BLaER1 treated with 17β-estradiol and CSF1 and Interleukin-3, amounts not matched to agents 10 nM and 100 nM (cell line): ENCODE results near the gene SDE2.
"Not testable (repeated sequence)": the region's sequence is repeated elsewhere in the genome, so short reads cannot be mapped to it uniquely, and the experiment has no call there.

Experiments used
- H3K27ac ChIP-seq, 11 experiments: shearing (Covaris generic); formaldehyde crosslinking; 2 replicates each; pipeline ENCODE4 v1.8.1; 2022
- H3K27me3 ChIP-seq, 11 experiments: shearing (Covaris generic); formaldehyde crosslinking; 2 replicates each; pipeline ENCODE4 v1.8.1; 2022
- H3K36me3 ChIP-seq, 11 experiments: shearing (Covaris generic); formaldehyde crosslinking; 2 replicates each; pipeline ENCODE4 v1.8.1; 2022
- H3K4me1 ChIP-seq, 10 experiments: shearing (Covaris generic); formaldehyde crosslinking; 2 replicates each; pipeline ENCODE4 v1.8.1; 2022
- H3K4me2 ChIP-seq, 11 experiments: shearing (Covaris generic); formaldehyde crosslinking; 2 replicates each; pipeline ENCODE4 v1.8.1; 2022
- H3K4me3 ChIP-seq, 10 experiments: shearing (Covaris generic); formaldehyde crosslinking; 2 replicates each; pipeline ENCODE4 v1.8.1; 2022
- H3K9ac ChIP-seq, 11 experiments: shearing (Covaris generic); formaldehyde crosslinking; 2 replicates each; pipeline ENCODE4 v1.8.1; 2022
- H3K9me3 ChIP-seq, 11 experiments: shearing (Covaris generic); formaldehyde crosslinking; replicated peaks in 1 of 11; 2 replicates each; pipeline ENCODE4 v1.8.1; 2022
- H4K20me1 ChIP-seq, 11 experiments: shearing (Covaris generic); formaldehyde crosslinking; 2 replicates each; pipeline ENCODE4 v1.8.1; 2022
- Cebpa-rat ChIP-seq, 11 experiments: shearing (Covaris generic); IDR thresholded peaks; 2 replicates each; pipeline ENCODE4 v1.8.1; 2022

SDE2 gene

GRCh38 chr1:225944951-225945350 lies 54.2 kb downstream of the SDE2 start:
- no peak overlapping the region for H3K9ac ChIP-seq

GRCh38 chr1:225944387-225944786 lies 54.8 kb downstream of the SDE2 start:
- peaks cover 0 to 11% (median 0%) of the 10 kb centered on the region in 11 experiments; a peak in 1 of 22 replicates for H4K20me1 ChIP-seq
- TF ChIP-seq Cebpa-rat (IDR thresholded peaks at IDR 0.05), result no peak
- no peaks in the 10 kb centered on the region for H3K27me3 ChIP-seq
- no peak overlapping the region for H3K9ac ChIP-seq
- no peak overlapping the region for H3K27ac ChIP-seq
- no peaks in the 10 kb centered on the region for H3K36me3 ChIP-seq
- no peak overlapping the region for H3K4me3 ChIP-seq
- H3K9me3 ChIP-seq, result no peaks in the 10 kb centered on the region
- peaks cover 8 to 44% (median 28%) of the 10 kb centered on the region in 10 experiments; a peak in 18 of 20 replicates for H3K4me1 ChIP-seq
- peak overlapping the region in 10 of 11 experiments; percentile 6 to 74 (median 52); a peak in 18 of 22 replicates for H3K4me2 ChIP-seq

More at GRCh38 chr1:225944951-225945350, 54.2 kb downstream of the SDE2 start:
- Histone ChIP-seq H4K20me1 (peaks cover 0 to 11% (median 0%) of the 10 kb centered on the region in 11 experiments; a peak in 1 of 22 replicates), H3K4me1 (peaks cover 8 to 44% (median 28%) of the 10 kb centered on the region in 10 experiments; a peak in 18 of 20 replicates), H3K27me3 (no peaks in the 10 kb centered on the region), H3K4me2 (peak overlapping the region in 10 of 11 experiments; percentile 14 to 74 (median 52); a peak in 18 of 22 replicates), H3K27ac (no peak overlapping the region), H3K4me3 (no peak overlapping the region), H3K9me3 (no peaks in the 10 kb centered on the region), H3K36me3 (no peaks in the 10 kb centered on the region)
- TF ChIP-seq Cebpa-rat (IDR thresholded peaks at IDR 0.05), result no peak

DNA sequence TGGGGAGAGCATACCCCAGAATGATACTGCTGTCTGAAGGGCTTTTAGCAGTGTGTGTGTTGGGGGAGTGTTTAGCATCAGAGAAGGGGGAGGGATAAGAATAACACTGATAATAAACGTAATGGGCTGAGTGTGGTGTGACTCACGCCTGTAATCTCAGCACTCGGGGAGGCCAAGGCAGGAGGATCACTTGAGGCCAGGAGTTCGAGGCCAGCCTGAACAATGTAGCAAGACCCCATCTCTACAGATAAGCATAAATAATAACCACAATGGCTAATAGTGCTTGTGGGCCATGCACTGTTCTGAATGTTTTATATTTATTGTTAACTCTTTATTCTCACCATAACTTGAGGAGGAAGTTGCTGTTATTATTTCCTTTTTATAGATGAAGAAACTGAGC lies 55.6 kb downstream of the SDE2 start:
- Histone ChIP-seq H3K4me1 (peaks cover 8 to 44% (median 28%) of the 10 kb centered on the region in 10 experiments; a peak in 18 of 20 replicates), H3K9ac (no peak overlapping the region), H3K36me3 (no peaks in the 10 kb centered on the region), H4K20me1 (peaks cover 0 to 11% (median 0%) of the 10 kb centered on the region in 11 experiments; a peak in 1 of 22 replicates), H3K4me3 (no peak overlapping the region), H3K4me2 (no peak overlapping the region), H3K27ac (no peak overlapping the region), H3K9me3 (no peaks in the 10 kb centered on the region), H3K27me3 (no peaks in the 10 kb centered on the region)
- no peak for TF ChIP-seq Cebpa-rat (IDR thresholded peaks at IDR 0.05)

- no peak overlapping the region for H3K27ac ChIP-seq
- H3K27me3 ChIP-seq, result no peaks in the 10 kb centered on the region
- no peaks in the 10 kb centered on the region for H3K9me3 ChIP-seq
- H3K9ac ChIP-seq, result no peak overlapping the region
- peak overlapping the region in 4 of 11 experiments; percentile 9 to 48 (median 36); a peak in 7 of 22 replicates for H3K4me2 ChIP-seq
- TF ChIP-seq Cebpa-rat (IDR thresholded peaks at IDR 0.05), result no peak
- no peaks in the 10 kb centered on the region for H3K36me3 ChIP-seq
- peaks cover 8 to 44% (median 28%) of the 10 kb centered on the region in 10 experiments; a peak in 18 of 20 replicates for H3K4me1 ChIP-seq
- H3K4me3 ChIP-seq, result no peak overlapping the region
- peaks cover 0 to 11% (median 0%) of the 10 kb centered on the region in 11 experiments; a peak in 1 of 22 replicates for H4K20me1 ChIP-seq
These were observed 56.6 kb downstream of the SDE2 start for GRCh38 chr1:225942574-225942973.

DNA sequence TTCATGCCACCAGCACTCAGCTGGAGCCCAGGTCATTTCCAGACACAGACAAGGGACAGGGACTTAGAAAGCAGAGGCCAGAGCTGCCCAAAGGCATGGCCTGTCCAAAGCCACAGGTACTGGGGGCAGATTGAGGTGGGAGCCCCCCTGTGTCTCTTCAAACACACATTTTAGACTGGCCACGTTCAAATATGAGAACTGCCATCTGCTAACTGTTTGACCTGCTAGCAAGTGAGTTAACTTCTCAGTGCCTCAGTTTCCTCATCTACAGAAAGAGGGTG lies 57.3 kb downstream of the SDE2 start:
- Histone ChIP-seq H3K4me2 (no peak overlapping the region), H3K27ac (no peak overlapping the region), H4K20me1 (peaks cover 0 to 11% (median 0%) of the 10 kb centered on the region in 11 experiments; a peak in 1 of 22 replicates), H3K4me1 (peaks cover 10 to 49% (median 31%) of the 10 kb centered on the region in 10 experiments; a peak in 18 of 20 replicates), H3K9me3 (no peaks in the 10 kb centered on the region), H3K4me3 (no peak overlapping the region), H3K9ac (no peak overlapping the region), H3K27me3 (no peaks in the 10 kb centered on the region), H3K36me3 (no peaks in the 10 kb centered on the region)
- TF ChIP-seq Cebpa-rat (IDR thresholded peaks at IDR 0.05), result no peak

DNA sequence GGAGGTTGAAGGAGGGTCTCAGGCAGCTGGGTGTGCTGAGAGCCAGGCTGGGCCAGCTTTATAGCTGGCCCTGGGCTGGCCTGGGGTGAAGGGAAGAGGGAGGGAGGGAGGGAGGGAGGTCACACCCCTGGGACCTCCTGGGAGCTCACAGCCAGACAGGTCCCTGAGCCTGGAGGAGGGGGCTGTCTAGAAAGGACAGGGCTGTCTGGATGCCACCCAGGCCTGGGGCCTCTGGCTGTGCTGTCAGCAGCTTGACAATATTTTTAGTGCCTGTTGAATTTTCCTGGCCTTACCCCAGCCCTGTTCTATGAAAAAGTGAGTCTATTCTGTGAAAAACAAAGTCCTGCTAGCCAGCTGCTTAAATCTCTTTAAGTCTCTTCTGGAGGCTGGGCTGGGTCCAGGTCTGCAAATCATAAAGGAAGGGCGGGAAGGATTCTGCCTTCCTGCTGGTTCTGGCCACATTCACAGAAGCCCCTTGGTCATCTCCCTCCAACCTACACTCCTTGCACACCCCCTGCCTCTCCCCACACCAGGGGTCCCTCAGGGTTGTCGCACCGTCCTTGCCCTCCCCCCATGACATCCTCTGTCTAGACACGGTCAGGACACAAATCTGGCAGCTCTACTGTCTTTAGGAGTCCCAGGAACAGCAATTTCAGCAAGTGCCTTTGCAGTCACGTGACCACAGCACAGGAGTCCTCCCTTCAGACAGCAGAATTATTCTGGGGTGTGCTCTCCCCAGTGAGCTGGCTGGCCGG lies 57.8 kb downstream of the SDE2 start, which contains the start of gene LEFTY2:
Gene LEFTY2, minus strand, starts transcription at position 34 of the 755 bp plus-strand sequence. CDS start 80 bp downstream, outside the sequence.
- H3K4me2 ChIP-seq, result peak within 1 kb of the TSS in 3 of 11 experiments; percentile 6 to 23 (median 8); a peak in 3 of 22 replicates
- TF ChIP-seq Cebpa-rat (IDR thresholded peaks at IDR 0.05), result no peak
- peaks cover 0 to 11% (median 0%) of the 10 kb centered on the region in 11 experiments; a peak in 1 of 22 replicates for H4K20me1 ChIP-seq
- H3K27me3 ChIP-seq, result no peaks in the 10 kb centered on the region
- peak within 1 kb of the TSS in 1 of 11 experiments; percentile 14; a peak in 1 of 22 replicates for H3K9ac ChIP-seq
- H3K4me1 ChIP-seq, result peaks cover 15 to 54% (median 36%) of the 10 kb centered on the region in 10 experiments; a peak in 18 of 20 replicates
- no peaks in the 10 kb centered on the region for H3K9me3 ChIP-seq
- H3K27ac ChIP-seq, result no peak within 1 kb of the TSS
- no peaks in the 10 kb centered on the region for H3K36me3 ChIP-seq
- H3K4me3 ChIP-seq, result no peak within 1 kb of the TSS

DNA sequence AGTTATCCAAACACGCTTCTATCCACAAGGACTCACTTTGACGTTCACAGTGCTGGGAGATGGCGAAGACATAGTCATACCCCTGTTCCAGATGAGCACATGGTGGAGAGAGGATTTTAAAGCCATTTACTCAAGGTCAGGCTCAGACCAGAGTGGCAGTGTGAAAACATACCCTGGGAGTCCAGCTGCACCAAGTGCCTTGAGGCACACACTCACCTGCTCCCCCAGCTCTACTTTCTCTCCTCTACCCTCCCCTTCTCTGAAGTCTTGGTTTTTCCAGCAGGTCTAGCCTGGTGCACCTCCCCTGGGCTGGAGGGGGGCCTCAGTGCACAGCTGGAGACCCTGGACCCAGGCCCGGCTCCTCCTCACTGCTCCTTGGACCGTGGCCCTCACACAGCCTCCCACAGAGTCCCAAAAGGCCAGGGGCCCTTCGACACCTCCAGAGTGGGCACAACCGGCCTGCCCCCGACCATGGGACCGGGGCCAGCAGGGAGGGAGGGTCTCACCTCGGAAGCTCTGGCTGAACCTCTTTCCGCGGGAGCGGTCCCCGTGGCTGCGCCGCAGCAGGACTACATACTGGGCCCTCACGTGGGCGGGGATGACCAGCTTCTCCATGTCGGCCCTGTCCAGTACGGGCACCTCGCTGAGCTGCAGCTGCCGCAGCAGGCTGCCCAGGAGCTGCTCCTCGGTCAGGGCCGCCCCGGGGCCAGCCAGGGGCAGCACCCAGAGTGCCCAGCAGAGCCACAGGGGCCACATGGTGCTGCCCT lies 58.6 kb downstream of the SDE2 start:
- H3K9ac ChIP-seq, result peak overlapping the region in 1 of 11 experiments; percentile 14; a peak in 1 of 22 replicates

DNA sequence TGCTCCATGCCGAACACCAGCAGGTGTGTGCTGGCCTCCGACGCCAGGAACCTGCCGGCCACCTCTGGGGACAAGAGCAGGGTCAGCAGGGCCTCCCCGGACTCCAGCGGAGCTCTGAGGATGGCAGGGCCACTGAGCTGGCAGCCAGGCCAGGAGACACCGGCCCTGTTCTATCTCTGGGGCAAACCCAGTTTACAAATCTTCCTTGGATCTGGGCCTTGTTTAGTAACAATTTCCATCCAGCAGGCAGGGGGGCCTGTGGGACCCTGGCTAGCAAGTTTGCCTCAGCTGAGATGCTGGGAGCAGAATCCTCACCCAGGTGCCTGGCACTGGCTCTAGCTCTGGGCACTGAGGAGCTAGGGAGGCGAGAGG lies 59.2 kb downstream of the SDE2 start:
- Histone ChIP-seq H3K9ac (peak overlapping the region in 1 of 11 experiments; percentile 14; a peak in 1 of 22 replicates), H3K4me1 (peaks cover 13 to 51% (median 34%) of the 10 kb centered on the region in 10 experiments; a peak in 18 of 20 replicates)
- H3K4me2 ChIP-seq, H3K27ac ChIP-seq, H3K36me3 ChIP-seq, H3K27me3 ChIP-seq, H3K9me3 ChIP-seq, H4K20me1 ChIP-seq, H3K4me3 ChIP-seq: not testable (repeated sequence)

More for the DNA sequence above, 58.6 kb downstream of the SDE2 start:
- no peak overlapping the region for H3K4me3 ChIP-seq
- peak overlapping the region in 2 of 11 experiments; percentile 6 to 23; a peak in 3 of 22 replicates for H3K4me2 ChIP-seq
- no peaks in the 10 kb centered on the region for H3K9me3 ChIP-seq
- no peaks in the 10 kb centered on the region for H3K36me3 ChIP-seq
- no peaks in the 10 kb centered on the region for H3K27me3 ChIP-seq
- peaks cover 0 to 11% (median 0%) of the 10 kb centered on the region in 11 experiments; a peak in 1 of 22 replicates for H4K20me1 ChIP-seq
- TF ChIP-seq Cebpa-rat (IDR thresholded peaks at IDR 0.05), result no peak
- peaks cover 15 to 58% (median 40%) of the 10 kb centered on the region in 10 experiments; a peak in 18 of 20 replicates for H3K4me1 ChIP-seq
- H3K27ac ChIP-seq, result no peak overlapping the region

DNA sequence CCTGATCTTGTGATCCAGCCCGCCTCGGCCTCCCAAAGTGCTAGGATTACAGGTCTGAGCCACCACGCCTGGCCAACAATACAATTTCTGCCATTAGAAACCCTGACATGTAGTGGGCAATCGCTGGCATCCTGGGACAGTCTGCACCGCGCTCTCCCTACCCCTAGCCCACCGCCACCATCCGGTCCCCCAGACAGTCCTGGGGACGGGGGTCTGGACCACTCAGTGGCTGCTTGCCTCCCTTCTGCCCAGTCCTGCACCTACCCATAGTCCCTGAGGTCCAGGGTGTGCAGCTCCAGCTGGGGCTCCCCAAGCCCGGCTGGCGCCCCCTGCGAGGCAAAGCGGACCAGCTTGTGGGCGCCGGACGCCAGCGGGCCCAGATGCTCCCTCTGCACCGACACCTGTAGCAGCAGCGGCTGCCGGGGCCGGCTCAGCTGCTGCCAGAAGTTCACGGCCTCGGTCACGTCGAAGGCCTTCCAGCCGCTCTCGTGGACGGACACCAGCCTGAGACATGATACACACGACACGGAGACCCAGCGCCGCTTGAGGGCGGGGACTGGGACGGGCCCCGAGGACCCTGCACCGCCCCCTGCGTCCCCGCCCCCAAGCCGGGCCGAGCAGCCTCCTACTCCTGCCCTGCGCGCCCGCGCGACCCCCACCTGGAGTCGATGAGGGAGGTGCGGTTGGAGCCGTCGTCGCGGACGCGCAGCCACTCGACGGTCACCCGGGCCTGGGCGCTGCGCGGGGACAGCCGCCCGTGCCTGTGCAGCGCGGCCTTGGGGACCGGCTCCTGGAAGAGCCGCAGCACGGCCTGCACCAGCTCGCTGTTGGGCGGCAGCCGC lies 59.8 kb downstream of the SDE2 start:
- not testable (repeated sequence) for H4K20me1 ChIP-seq, H3K36me3 ChIP-seq, H3K9ac ChIP-seq, H3K27ac ChIP-seq, H3K4me2 ChIP-seq, H3K9me3 ChIP-seq, H3K27me3 ChIP-seq, H3K4me3 ChIP-seq
- H3K4me1 ChIP-seq, result peaks cover 7 to 45% (median 28%) of the 10 kb centered on the region in 10 experiments; a peak in 18 of 20 replicates
